BLaER1 treated with 17β-estradiol and CSF1 and Interleukin-3, amounts not matched to agents 10 nM and 100 nM (cell line): ENCODE measurements around the gene C16orf46.

ENCODE experiments used
- H3K27ac ChIP-seq, 11 experiments: shearing (Covaris generic); formaldehyde crosslinking; 2 replicates each; pipeline ENCODE4 v1.8.1; 2022
- H3K27me3 ChIP-seq, 11 experiments: shearing (Covaris generic); formaldehyde crosslinking; 2 replicates each; pipeline ENCODE4 v1.8.1; 2022
- H3K36me3 ChIP-seq, 11 experiments: shearing (Covaris generic); formaldehyde crosslinking; 2 replicates each; pipeline ENCODE4 v1.8.1; 2022
- H3K4me1 ChIP-seq, 10 experiments: shearing (Covaris generic); formaldehyde crosslinking; 2 replicates each; pipeline ENCODE4 v1.8.1; 2022
- H3K4me2 ChIP-seq, 11 experiments: shearing (Covaris generic); formaldehyde crosslinking; 2 replicates each; pipeline ENCODE4 v1.8.1; 2022
- H3K4me3 ChIP-seq, 10 experiments: shearing (Covaris generic); formaldehyde crosslinking; 2 replicates each; pipeline ENCODE4 v1.8.1; 2022
- H3K9ac ChIP-seq, 11 experiments: shearing (Covaris generic); formaldehyde crosslinking; 2 replicates each; pipeline ENCODE4 v1.8.1; 2022
- H3K9me3 ChIP-seq, 11 experiments: shearing (Covaris generic); formaldehyde crosslinking; replicated peaks in 1 of 11; 2 replicates each; pipeline ENCODE4 v1.8.1; 2022
- H4K20me1 ChIP-seq, 11 experiments: shearing (Covaris generic); formaldehyde crosslinking; 2 replicates each; pipeline ENCODE4 v1.8.1; 2022
- Cebpa-rat ChIP-seq, 11 experiments: shearing (Covaris generic); IDR thresholded peaks; 2 replicates each; pipeline ENCODE4 v1.8.1; 2022

Gene C16orf46

GRCh38 chr16:81094771-81095251 is 17.8 kb upstream of the C16orf46 start:
- no peak overlapping the region for H3K27ac ChIP-seq
- H4K20me1 ChIP-seq: peaks cover 0 to 16% (median 0%) of the 10 kb centered on the region in 11 experiments; a peak in 3 of 22 replicates
- H3K4me1 ChIP-seq: peaks cover 13 to 31% (median 24%) of the 10 kb centered on the region in 10 experiments; a peak in 19 of 20 replicates
- H3K9me3 ChIP-seq: no peaks in the 10 kb centered on the region
- H3K4me3 ChIP-seq: peak overlapping the region in 8 of 10 experiments; percentile 75 to 90 (median 86); a peak in 15 of 20 replicates
- H3K36me3 ChIP-seq: peaks cover 0 to 25% (median 13%) of the 10 kb centered on the region in 11 experiments; a peak in 14 of 22 replicates
- H3K4me2 ChIP-seq: peak overlapping the region; percentile 81 to 98 (median 93); a peak in 21 of 22 replicates
- TF ChIP-seq Cebpa-rat (IDR thresholded peaks at IDR 0.05): no peak
- H3K9ac ChIP-seq: peak overlapping the region in 5 of 11 experiments; percentile 8 to 90 (median 88); a peak in 5 of 22 replicates
- H3K27me3 ChIP-seq: no peaks in the 10 kb centered on the region

DNA sequence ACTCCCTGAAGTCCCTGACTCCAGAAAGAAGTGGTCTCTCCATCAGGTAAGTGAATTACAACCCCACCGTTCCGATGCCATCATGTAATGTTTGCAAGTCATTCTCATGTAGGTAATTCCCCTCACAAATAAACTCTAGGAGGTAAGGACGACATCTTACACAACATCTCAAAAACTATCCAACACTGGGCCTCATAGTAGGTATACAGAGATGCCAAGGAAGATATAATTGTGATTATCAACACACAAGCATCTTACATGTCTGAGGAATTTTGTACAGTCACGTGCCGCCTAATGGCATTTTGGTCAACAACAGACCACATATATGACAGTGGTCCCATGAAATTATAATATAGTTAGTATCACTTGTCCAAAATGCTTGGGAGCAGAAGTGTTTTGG is 11.8 kb upstream of the C16orf46 start:
- no peak overlapping the region for H3K4me2 ChIP-seq
- H3K9ac ChIP-seq: no peak overlapping the region
- H3K4me3 ChIP-seq: no peak overlapping the region
- H3K4me1 ChIP-seq: peaks cover 0 to 6% (median 3%) of the 10 kb centered on the region in 10 experiments; a peak in 13 of 20 replicates
- peaks cover 0 to 70% (median 38%) of the 10 kb centered on the region in 11 experiments; a peak in 17 of 22 replicates for H3K36me3 ChIP-seq
- no peak overlapping the region for H3K27ac ChIP-seq
- peaks cover 0 to 22% (median 0%) of the 10 kb centered on the region in 11 experiments; a peak in 4 of 22 replicates for H4K20me1 ChIP-seq
- H3K9me3 ChIP-seq: no peaks in the 10 kb centered on the region
- no peaks in the 10 kb centered on the region for H3K27me3 ChIP-seq
- TF ChIP-seq Cebpa-rat (IDR thresholded peaks at IDR 0.05): no peak

DNA sequence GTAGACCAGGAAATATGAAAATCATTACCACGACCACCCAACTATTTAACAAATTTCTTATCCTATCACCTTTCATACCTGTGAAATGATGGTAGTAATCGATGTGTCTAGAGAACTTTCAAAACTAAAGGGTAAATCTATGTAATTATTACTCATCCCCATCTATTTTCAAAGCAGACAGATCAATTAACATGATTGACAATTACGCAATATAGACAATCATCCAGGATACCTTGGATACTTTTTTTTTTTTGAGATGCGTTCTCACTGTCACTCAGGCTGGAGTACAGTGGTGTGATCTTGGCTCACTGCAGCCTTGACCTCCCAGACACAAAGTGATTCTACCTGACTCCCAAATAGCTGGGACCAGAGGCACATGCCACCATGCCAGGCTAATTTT is 4.0 kb upstream of the C16orf46 start:
- Histone ChIP-seq H3K4me3 (no peak overlapping the region), H3K4me1 (peaks cover 8 to 15% (median 11%) of the 10 kb centered on the region in 10 experiments), H3K36me3 (peaks cover 0 to 26% (median 12%) of the 10 kb centered on the region in 11 experiments; a peak in 17 of 22 replicates), H3K9me3 (no peaks in the 10 kb centered on the region), H4K20me1 (no peaks in the 10 kb centered on the region), H3K27ac (no peak overlapping the region), H3K4me2 (no peak overlapping the region), H3K27me3 (no peaks in the 10 kb centered on the region), H3K9ac (no peak overlapping the region)
- TF ChIP-seq Cebpa-rat (IDR thresholded peaks at IDR 0.05): peak in 7 of 11 experiments; percentile 22 to 73 (median 38); a peak in 9 of 22 replicates

- no peak overlapping the region for H3K4me3 ChIP-seq
- no peak overlapping the region for H3K27ac ChIP-seq
- no peaks in the 10 kb centered on the region for H3K27me3 ChIP-seq
- H3K36me3 ChIP-seq: peaks cover 0 to 24% (median 12%) of the 10 kb centered on the region in 11 experiments; a peak in 17 of 22 replicates
- H3K4me2 ChIP-seq: no peak overlapping the region
- no peaks in the 10 kb centered on the region for H4K20me1 ChIP-seq
- H3K9me3 ChIP-seq: no peaks in the 10 kb centered on the region
- no peak for TF ChIP-seq Cebpa-rat (IDR thresholded peaks at IDR 0.05)
- no peak overlapping the region for H3K9ac ChIP-seq
- peaks cover 10 to 17% (median 13%) of the 10 kb centered on the region in 10 experiments for H3K4me1 ChIP-seq
Measured at GRCh38 chr16:81080233-81080632, 3.2 kb upstream of the C16orf46 start.

DNA sequence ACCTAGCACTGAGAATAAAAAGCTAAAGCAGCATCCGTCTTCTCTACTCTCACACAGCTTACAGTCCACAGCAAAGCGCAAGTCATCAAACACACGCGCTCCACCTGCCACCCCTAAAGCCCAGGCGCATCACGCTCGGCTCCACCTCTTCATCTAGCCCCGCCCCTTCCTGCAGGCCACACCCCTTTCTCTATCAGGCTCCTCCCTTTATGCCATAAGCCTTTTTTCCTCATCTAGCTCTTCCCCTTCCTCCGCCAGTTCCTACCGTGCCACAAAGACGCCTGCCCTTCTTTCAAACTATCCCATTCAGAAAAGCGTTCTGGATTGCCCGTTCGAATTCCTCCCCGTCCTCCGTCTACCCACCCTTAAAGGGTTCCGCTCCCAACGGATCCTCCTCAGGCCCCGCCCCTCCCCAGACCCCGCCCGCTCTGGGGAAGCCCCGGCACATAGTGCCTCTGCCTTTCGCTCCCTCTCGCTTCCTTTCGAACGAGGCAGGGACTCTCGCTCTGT is 417 bp downstream of the C16orf46 start:
- peaks cover 10 to 20% (median 15%) of the 10 kb centered on the region in 10 experiments for H3K4me1 ChIP-seq
- H3K4me3 ChIP-seq: peak overlapping the region; percentile 66 to 79 (median 70)
- TF ChIP-seq Cebpa-rat (IDR thresholded peaks at IDR 0.05): no peak
- H3K9me3 ChIP-seq: no peaks in the 10 kb centered on the region
- peak overlapping the region; percentile 78 to 93 (median 83); a peak in 20 of 22 replicates for H3K27ac ChIP-seq
- H3K4me2 ChIP-seq: peak overlapping the region; percentile 75 to 95 (median 88)
- no peaks in the 10 kb centered on the region for H4K20me1 ChIP-seq
- H3K9ac ChIP-seq: peak overlapping the region; percentile 78 to 93 (median 87)
- H3K36me3 ChIP-seq: peaks cover 0 to 5% (median 0%) of the 10 kb centered on the region in 11 experiments; a peak in 2 of 22 replicates
- no peaks in the 10 kb centered on the region for H3K27me3 ChIP-seq

GRCh38 chr16:81073560-81074330 is 3.3 kb downstream of the C16orf46 start:
- H3K27ac ChIP-seq: no peak overlapping the region
- H3K4me1 ChIP-seq: peaks cover 10 to 22% (median 16%) of the 10 kb centered on the region in 10 experiments
- H3K9me3 ChIP-seq: no peaks in the 10 kb centered on the region
- TF ChIP-seq Cebpa-rat (IDR thresholded peaks at IDR 0.05): no peak
- H3K9ac ChIP-seq: no peak overlapping the region
- H3K36me3 ChIP-seq: no peaks in the 10 kb centered on the region
- H4K20me1 ChIP-seq: no peaks in the 10 kb centered on the region
- H3K4me2 ChIP-seq: no peak overlapping the region
- H3K4me3 ChIP-seq: no peak overlapping the region
- no peaks in the 10 kb centered on the region for H3K27me3 ChIP-seq

GRCh38 chr16:81071805-81072204 is 5.2 kb downstream of the C16orf46 start:
- TF ChIP-seq Cebpa-rat (IDR thresholded peaks at IDR 0.05): no peak
- no peaks in the 10 kb centered on the region for H3K27me3 ChIP-seq
- H3K27ac ChIP-seq: no peak overlapping the region
- H3K9me3 ChIP-seq: no peaks in the 10 kb centered on the region
- no peaks in the 10 kb centered on the region for H3K36me3 ChIP-seq
- peak overlapping the region in 2 of 11 experiments; percentile 4 to 15; a peak in 1 of 22 replicates for H3K4me2 ChIP-seq
- H4K20me1 ChIP-seq: no peaks in the 10 kb centered on the region
- H3K4me1 ChIP-seq: peaks cover 1 to 15% (median 8%) of the 10 kb centered on the region in 10 experiments; a peak in 15 of 20 replicates
- no peak overlapping the region for H3K4me3 ChIP-seq
- H3K9ac ChIP-seq: no peak overlapping the region

DNA sequence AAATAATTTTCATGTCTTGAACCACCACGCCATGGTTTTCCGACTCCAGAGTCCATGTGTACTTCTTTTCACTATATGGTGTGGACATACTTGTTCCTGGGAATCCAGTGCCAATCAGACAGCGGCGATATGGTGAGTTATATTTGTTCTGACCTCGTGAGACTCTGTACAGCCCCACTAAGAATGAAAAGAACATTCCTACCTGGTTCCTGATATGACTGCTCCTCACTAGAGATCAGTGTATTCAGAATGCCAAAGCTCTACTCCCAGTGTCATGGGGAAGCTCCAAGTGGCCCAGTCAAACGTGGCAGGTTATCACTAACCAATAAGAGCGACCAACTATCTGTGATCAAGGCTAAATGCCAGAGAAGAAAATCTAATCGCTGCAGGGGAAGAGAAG is 6.1 kb downstream of the C16orf46 start:
- Histone ChIP-seq H3K4me2 (no peak overlapping the region), H3K27ac (no peak overlapping the region), H3K9me3 (no peaks in the 10 kb centered on the region), H3K27me3 (no peaks in the 10 kb centered on the region), H4K20me1 (no peaks in the 10 kb centered on the region), H3K4me1 (peaks cover under 1 to 14% (median 7%) of the 10 kb centered on the region in 10 experiments; a peak in 16 of 20 replicates), H3K4me3 (no peak overlapping the region), H3K9ac (no peak overlapping the region), H3K36me3 (no peaks in the 10 kb centered on the region)
- TF ChIP-seq Cebpa-rat (IDR thresholded peaks at IDR 0.05): no peak

- no peaks in the 10 kb centered on the region for H3K36me3 ChIP-seq
- H3K4me2 ChIP-seq: no peak overlapping the region
- H3K27ac ChIP-seq: no peak overlapping the region
- H4K20me1 ChIP-seq: no peaks in the 10 kb centered on the region
- H3K9ac ChIP-seq: no peak overlapping the region
- no peaks in the 10 kb centered on the region for H3K27me3 ChIP-seq
- no peaks in the 10 kb centered on the region for H3K9me3 ChIP-seq
- peaks cover 0 to 15% (median 7%) of the 10 kb centered on the region in 10 experiments; a peak in 11 of 20 replicates for H3K4me1 ChIP-seq
- no peak for TF ChIP-seq Cebpa-rat (IDR thresholded peaks at IDR 0.05)
- no peak overlapping the region for H3K4me3 ChIP-seq
Measured at GRCh38 chr16:81069063-81069462, 8.0 kb downstream of the C16orf46 start.
